CD4-positive, alpha-beta T cell (primary cell): ENCODE measurements around the gene THTPA. TPM values are rescaled to one million over a fixed set of nuclear protein-coding genes. Genes with fewer than 3 reads are reported as not detected.

Experiments used
- ATAC-seq: fragments of 200-7000 bp; cut with Tn5 transposase; one replicate; pipeline ENCODE4 v1.10.0; 2022; ENCODE audit warnings: mild to moderate bottlenecking; ENCODE audit not compliant: poor library complexity
- CTCF ChIA-PET: fragments of 350-600 bp; sonication (Branson Sonifier 250); formaldehyde crosslinking; loops from one replicate; lab custom pipeline; 2021; ENCODE audit warnings: antibody characterized with exemption, inconsistent platforms; lab: Charles Lee
- POLR2A ChIA-PET: fragments of 350-600 bp; sonication (Branson Sonifier 250); formaldehyde crosslinking; loops from one replicate; lab custom pipeline; 2021; ENCODE audit warnings: antibody characterized with exemption, inconsistent platforms; lab: Charles Lee
- DNase-seq, 14 experiments: peaks; one replicate each; pipeline ENCODE4 v3.0.0-alpha.2; 2013 to 2020; ENCODE audit warnings: mixed read lengths in 2 of 14
- H3K27ac ChIP-seq, 2 donors: one replicate each; pipeline versions ENCODE4 v1.5.1 to v1.7.0; 2013; ENCODE audit warnings: low read length in 2 of 2, low read depth in 1 of 2, mild to moderate bottlenecking in 1 of 2
- H3K27me3 ChIP-seq, 2 experiments: 1 replicate in 1 of 2; 2 replicates in 1 of 2; pipeline versions ENCODE4 v1.6.1 to v1.7.0; 2013; ENCODE audit warnings: low read length in 2 of 2, control low read depth in 1 of 2, mild to moderate bottlenecking in 1 of 2, moderate library complexity in 1 of 2; ENCODE audit not compliant: insufficient read depth in 2 of 2, control insufficient read depth in 1 of 2
- H3K36me3 ChIP-seq: one replicate; pipeline ENCODE4 v1.6.1; 2013; ENCODE audit warnings: low read length, control low read depth; ENCODE audit not compliant: insufficient read depth
- H3K4me1 ChIP-seq: one replicate; pipeline ENCODE4 v1.6.1; 2013; ENCODE audit warnings: low read length, control low read depth; ENCODE audit not compliant: insufficient read depth
- H3K4me3 ChIP-seq: one replicate; pipeline ENCODE4 v1.5.1; 2013; ENCODE audit warnings: mild to moderate bottlenecking, low read length, moderate library complexity
- H3K9me3 ChIP-seq, 2 experiments: 1 replicate in 1 of 2; 2 replicates in 1 of 2; pipeline versions ENCODE4 v1.6.1 to v1.7.0; 2013; ENCODE audit warnings: low read length in 2 of 2, mild to moderate bottlenecking in 2 of 2, control low read depth in 1 of 2, moderate library complexity in 1 of 2; ENCODE audit not compliant: control insufficient read depth in 1 of 2, insufficient read depth in 1 of 2
- H3K27ac Mint-ChIP-seq: one replicate; pipeline ENCODE4 v1.8.0; 2020; ENCODE audit warnings: mixed read lengths
- H3K27me3 Mint-ChIP-seq: one replicate; pipeline ENCODE4 v1.8.0; 2021; ENCODE audit warnings: mixed read lengths
- H3K36me3 Mint-ChIP-seq: one replicate; pipeline ENCODE4 v1.8.0; 2021; ENCODE audit warnings: low read depth, mixed read lengths
- H3K4me1 Mint-ChIP-seq: one replicate; pipeline ENCODE4 v1.8.0; 2021; ENCODE audit warnings: low read depth, mixed read lengths
- H3K4me3 Mint-ChIP-seq: one replicate; pipeline ENCODE4 v1.8.0; 2020; ENCODE audit warnings: mild to moderate bottlenecking, mixed read lengths
- H3K9me3 Mint-ChIP-seq: one replicate; pipeline ENCODE4 v1.8.0; 2020; ENCODE audit warnings: mixed read lengths
- intact Hi-C, 2 experiments: fragments of 100-400 bp; cut with DNase I in 1 of 2; cut with micrococcal nuclease in 1 of 2; formaldehyde crosslinking; loops; one replicate each; pipeline versions ENCODE4 v1.15.1 to v1.9.0; 2023 to 2025; cut with DNase I, micrococcal nuclease
- total RNA-seq, 174 experiments: library from RNA in 2 of 174; stranded (reverse) in 2 of 174; gene quantifications; one replicate each; pipeline ENCODE4 v1.2.3 and lab custom pipeline; 2021 to 2026
- TF ChIP-seq, protein P1 (sequence below): fragments of 200-600 bp; IDR thresholded peaks from one replicate; pipeline ENCODE4 v1.8.0; 2022; ENCODE audit warnings: antibody characterized with exemption, mild to moderate bottlenecking

The THTPA gene
- total RNA-seq, 2 experiments from 2014 or later = 13.0 to 13.4 TPM

DNA sequence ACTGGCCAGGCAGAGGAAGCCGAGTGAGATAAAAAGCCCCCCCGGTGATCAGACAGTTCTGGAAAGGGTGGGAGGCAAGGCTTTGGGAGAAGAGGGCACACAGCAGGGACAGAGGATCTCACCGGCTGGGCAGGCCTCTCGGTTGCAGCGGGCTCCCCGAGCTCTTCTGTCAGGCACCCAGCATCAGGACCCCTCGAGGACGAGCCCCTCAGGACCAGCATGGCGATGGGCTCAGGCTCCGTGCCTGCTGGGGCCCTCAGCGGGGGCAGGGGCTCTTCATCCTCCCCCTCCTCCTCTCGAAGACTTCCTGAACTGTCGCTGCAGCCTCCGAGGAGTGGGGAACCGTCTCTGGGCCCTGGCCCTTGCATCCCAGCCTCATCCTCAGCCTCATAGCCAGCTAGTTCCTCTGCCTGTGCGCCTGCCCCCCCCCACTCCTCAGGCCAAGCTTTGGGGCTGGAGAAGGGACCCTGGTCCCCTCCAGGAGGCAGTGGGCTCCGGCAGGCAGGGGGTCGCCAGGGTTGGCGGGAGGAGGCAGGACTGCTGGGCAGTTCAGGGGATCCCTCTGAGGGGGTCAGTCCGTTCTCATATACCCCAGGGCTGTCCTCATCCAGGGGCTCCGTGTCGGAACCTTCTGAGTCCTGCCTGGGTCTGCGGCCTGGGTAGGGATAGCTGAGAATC lies 14.9 kb downstream of the THTPA start:
- Histone ChIP-seq H3K9me3 (no peaks in the 10 kb centered on the region), H3K4me3 (no peak overlapping the region), H3K36me3 (peaks cover 2% of the 10 kb centered on the region), H3K27ac (no peak overlapping the region), H3K4me1 (peaks cover 29% of the 10 kb centered on the region), H3K27me3 (peaks cover 9 to 14% of the 10 kb centered on the region in 2 experiments)
- H3K4me3 Mint-ChIP-seq = no peak overlapping the region
- CTCF ChIA-PET = interaction anchor here (0.7 kb wide), 1 partner anchor 14 kb away, joined by 3 read pairs; no protein-coding TSS in a partner anchor
- peaks cover 34% of the 10 kb centered on the region for H3K4me1 Mint-ChIP-seq
- POLR2A ChIA-PET = no interaction called here
- no peak overlapping the region for H3K27ac Mint-ChIP-seq
- H3K27me3 Mint-ChIP-seq = peaks cover 30% of the 10 kb centered on the region
- TF ChIP-seq, protein P1, sequence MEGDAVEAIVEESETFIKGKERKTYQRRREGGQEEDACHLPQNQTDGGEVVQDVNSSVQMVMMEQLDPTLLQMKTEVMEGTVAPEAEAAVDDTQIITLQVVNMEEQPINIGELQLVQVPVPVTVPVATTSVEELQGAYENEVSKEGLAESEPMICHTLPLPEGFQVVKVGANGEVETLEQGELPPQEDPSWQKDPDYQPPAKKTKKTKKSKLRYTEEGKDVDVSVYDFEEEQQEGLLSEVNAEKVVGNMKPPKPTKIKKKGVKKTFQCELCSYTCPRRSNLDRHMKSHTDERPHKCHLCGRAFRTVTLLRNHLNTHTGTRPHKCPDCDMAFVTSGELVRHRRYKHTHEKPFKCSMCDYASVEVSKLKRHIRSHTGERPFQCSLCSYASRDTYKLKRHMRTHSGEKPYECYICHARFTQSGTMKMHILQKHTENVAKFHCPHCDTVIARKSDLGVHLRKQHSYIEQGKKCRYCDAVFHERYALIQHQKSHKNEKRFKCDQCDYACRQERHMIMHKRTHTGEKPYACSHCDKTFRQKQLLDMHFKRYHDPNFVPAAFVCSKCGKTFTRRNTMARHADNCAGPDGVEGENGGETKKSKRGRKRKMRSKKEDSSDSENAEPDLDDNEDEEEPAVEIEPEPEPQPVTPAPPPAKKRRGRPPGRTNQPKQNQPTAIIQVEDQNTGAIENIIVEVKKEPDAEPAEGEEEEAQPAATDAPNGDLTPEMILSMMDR = no peak
- no peaks in the 10 kb centered on the region for H3K9me3 Mint-ChIP-seq
- DNase-seq (peak in 1 of 14 experiments; percentile 24), ATAC-seq (no peak)
- peaks cover 13% of the 10 kb centered on the region for H3K36me3 Mint-ChIP-seq
- intact Hi-C loops = no loop called here

GRCh38 chr14:23571701-23572523 lies 15.8 kb downstream of the THTPA start:
- peaks cover 6% of the 10 kb centered on the region for H3K36me3 Mint-ChIP-seq
- peak overlapping the region; percentile 35 for H3K4me3 Mint-ChIP-seq
- intact Hi-C loops = no loop called here
- ChIA-PET CTCF (interaction anchor here (0.8 kb wide), 1 partner anchor 9 kb away, joined by 4 read pairs; no protein-coding TSS in a partner anchor), POLR2A (interaction anchor here (0.6 kb wide), 1 partner anchor 39 kb away, joined by 3 read pairs; no protein-coding TSS in a partner anchor)
- H3K9me3 ChIP-seq = peaks cover 0 to 8% of the 10 kb centered on the region in 2 experiments
- TF ChIP-seq, protein P1 = no peak
- no peaks in the 10 kb centered on the region for H3K36me3 ChIP-seq
- no peak overlapping the region for H3K4me3 ChIP-seq
- H3K4me1 Mint-ChIP-seq = peaks cover 35% of the 10 kb centered on the region
- no peak for ATAC-seq
- H3K4me1 ChIP-seq = peaks cover 26% of the 10 kb centered on the region
- no peak overlapping the region for H3K27ac ChIP-seq
- peaks cover 17 to 23% of the 10 kb centered on the region in 2 experiments for H3K27me3 ChIP-seq
- H3K9me3 Mint-ChIP-seq = no peaks in the 10 kb centered on the region
- H3K27me3 Mint-ChIP-seq = peaks cover 38% of the 10 kb centered on the region
- no peak overlapping the region for H3K27ac Mint-ChIP-seq
- DNase-seq = peak in 1 of 14 experiments; percentile 11

GRCh38 chr14:23572524-23572828 lies 16.4 kb downstream of the THTPA start:
- Histone ChIP-seq H3K36me3 (no peaks in the 10 kb centered on the region), H3K27me3 (peaks cover 21 to 28% of the 10 kb centered on the region in 2 experiments), H3K27ac (no peak overlapping the region), H3K4me1 (peaks cover 28% of the 10 kb centered on the region), H3K4me3 (no peak overlapping the region), H3K9me3 (peaks cover 0 to 9% of the 10 kb centered on the region in 2 experiments)
- H3K36me3 Mint-ChIP-seq = peaks cover 3% of the 10 kb centered on the region
- ChIA-PET CTCF (interaction anchor here (0.8 kb wide), 1 partner anchor 9 kb away, joined by 4 read pairs; no protein-coding TSS in a partner anchor), POLR2A (interaction anchor here (0.6 kb wide), 1 partner anchor 38 kb away, joined by 3 read pairs; no protein-coding TSS in a partner anchor)
- TF ChIP-seq, protein P1 = no peak
- DNase-seq = no peak
- peaks cover 30% of the 10 kb centered on the region for H3K4me1 Mint-ChIP-seq
- no peak overlapping the region for H3K27ac Mint-ChIP-seq
- no peak overlapping the region for H3K4me3 Mint-ChIP-seq
- ATAC-seq = no peak
- no peaks in the 10 kb centered on the region for H3K9me3 Mint-ChIP-seq
- H3K27me3 Mint-ChIP-seq = peaks cover 41% of the 10 kb centered on the region
- intact Hi-C loops = no loop called here
